Activated naive CD8-positive, alpha-beta T cell (primary cell): ENCODE measurements around the gene MMP7.

Source experiments
- H3K27ac Mint-ChIP-seq: one replicate; pipeline ENCODE4 v1.8.0; 2021; ENCODE audit warnings: mixed read lengths
- H3K27me3 Mint-ChIP-seq: one replicate; pipeline ENCODE4 v1.8.0; 2021; ENCODE audit warnings: mixed read lengths
- H3K36me3 Mint-ChIP-seq: one replicate; pipeline ENCODE4 v1.8.0; 2021; ENCODE audit warnings: mixed read lengths
- H3K4me1 Mint-ChIP-seq: one replicate; pipeline ENCODE4 v1.8.0; 2021; ENCODE audit warnings: low read depth, mixed read lengths
- H3K4me3 Mint-ChIP-seq: one replicate; pipeline ENCODE4 v1.8.0; 2021; ENCODE audit warnings: mild to moderate bottlenecking, mixed read lengths
- H3K9me3 Mint-ChIP-seq: one replicate; pipeline ENCODE4 v1.8.0; 2021; ENCODE audit warnings: low read depth, mixed read lengths

The MMP7 gene

DNA sequence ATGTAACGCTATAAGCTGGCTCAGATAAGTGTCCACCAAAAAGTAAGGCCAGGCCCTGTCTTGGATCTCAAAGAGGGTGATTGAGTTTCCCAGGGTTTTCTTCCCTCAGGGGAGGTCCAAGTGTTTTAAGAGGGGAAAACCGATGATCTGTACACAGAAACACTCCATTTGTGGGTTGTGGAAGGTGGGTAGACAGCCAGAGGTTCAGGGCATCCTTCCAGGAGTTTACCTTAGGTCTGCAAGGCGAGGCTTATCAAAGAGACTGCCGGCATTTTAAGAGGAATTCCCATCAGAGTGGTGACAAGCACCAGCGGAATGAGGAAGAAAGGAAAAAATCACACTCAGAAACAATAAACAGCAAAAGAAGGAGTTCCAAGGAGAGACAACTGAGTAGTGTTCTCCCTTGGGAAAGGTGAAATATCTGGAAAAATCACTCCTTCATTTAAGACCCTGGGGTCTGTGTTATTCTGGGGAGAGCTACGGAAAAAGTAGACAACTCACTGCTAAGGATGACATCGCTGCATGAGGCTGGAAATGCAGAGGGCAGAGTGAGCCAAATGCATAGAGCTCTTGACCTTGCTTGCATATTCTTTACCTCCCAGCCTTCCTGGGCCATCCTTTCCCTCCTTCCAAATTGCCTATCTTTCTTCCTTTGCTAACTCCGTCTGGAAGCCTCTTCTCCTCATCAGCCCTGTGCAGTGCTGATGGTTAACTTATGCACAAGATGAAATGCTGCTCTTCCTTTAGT is 22.1 kb upstream of the MMP7 start:
- no peaks in the 10 kb centered on the region for H3K9me3 Mint-ChIP-seq
- H3K36me3 Mint-ChIP-seq: no peaks in the 10 kb centered on the region
- no peaks in the 10 kb centered on the region for H3K4me1 Mint-ChIP-seq
- H3K27me3 Mint-ChIP-seq: no peaks in the 10 kb centered on the region
- no peak overlapping the region for H3K4me3 Mint-ChIP-seq
- no peak overlapping the region for H3K27ac Mint-ChIP-seq

DNA sequence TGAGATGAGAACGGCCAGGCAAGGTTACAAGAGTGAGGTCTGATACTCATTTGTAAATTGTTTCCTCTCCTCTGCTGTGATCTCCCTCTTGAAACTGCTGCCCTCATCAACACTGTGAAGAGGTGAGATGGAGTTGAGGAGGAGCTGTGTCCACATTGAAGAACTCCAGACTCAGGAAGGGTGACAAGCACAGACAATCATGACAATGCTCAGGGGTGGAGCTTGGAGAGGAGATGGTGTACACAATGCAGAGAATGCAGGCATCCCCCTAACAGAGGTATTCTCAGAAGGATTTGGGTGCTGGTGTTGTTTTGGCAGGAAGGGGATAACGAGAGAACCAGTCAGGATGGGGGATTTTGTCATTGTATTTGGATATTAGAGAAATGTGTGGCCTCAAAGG is 21.5 kb upstream of the MMP7 start:
- Mint-ChIP-seq H3K27ac (no peak overlapping the region), H3K27me3 (no peaks in the 10 kb centered on the region), H3K4me1 (no peaks in the 10 kb centered on the region), H3K4me3 (no peak overlapping the region), H3K9me3 (no peaks in the 10 kb centered on the region), H3K36me3 (no peaks in the 10 kb centered on the region)

DNA sequence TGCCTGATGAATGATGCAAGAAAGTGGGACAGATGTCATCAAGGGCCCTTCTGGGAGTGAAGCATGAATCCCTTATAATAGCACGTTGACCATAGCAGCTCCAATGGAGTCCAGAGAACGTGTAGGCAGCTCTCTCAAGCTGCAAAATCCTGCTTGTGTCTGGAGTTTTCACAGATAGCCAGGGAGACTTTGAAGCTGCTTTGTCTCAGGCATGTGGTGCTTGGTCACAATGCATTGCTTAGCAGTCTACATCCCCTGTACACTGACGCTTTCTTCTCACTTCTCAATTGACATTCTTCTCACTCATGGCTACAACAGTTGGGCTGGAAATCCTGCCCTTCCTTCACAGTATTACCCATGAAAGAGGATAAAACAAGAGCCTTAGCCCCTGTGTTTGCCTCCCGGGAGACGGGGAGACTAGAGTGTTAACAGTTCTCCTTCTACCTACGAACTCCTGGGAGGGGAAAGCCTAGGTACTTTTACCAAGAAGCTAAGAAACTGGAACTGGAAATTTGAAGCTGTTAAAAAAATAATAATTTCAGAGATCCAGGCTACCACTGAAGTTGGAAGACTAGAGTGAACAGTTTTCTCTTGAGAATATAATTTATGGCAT is 20.7 kb upstream of the MMP7 start:
- Mint-ChIP-seq H3K9me3 (no peaks in the 10 kb centered on the region), H3K4me3 (no peak overlapping the region), H3K36me3 (no peaks in the 10 kb centered on the region), H3K27ac (no peak overlapping the region), H3K27me3 (no peaks in the 10 kb centered on the region), H3K4me1 (no peaks in the 10 kb centered on the region)

DNA sequence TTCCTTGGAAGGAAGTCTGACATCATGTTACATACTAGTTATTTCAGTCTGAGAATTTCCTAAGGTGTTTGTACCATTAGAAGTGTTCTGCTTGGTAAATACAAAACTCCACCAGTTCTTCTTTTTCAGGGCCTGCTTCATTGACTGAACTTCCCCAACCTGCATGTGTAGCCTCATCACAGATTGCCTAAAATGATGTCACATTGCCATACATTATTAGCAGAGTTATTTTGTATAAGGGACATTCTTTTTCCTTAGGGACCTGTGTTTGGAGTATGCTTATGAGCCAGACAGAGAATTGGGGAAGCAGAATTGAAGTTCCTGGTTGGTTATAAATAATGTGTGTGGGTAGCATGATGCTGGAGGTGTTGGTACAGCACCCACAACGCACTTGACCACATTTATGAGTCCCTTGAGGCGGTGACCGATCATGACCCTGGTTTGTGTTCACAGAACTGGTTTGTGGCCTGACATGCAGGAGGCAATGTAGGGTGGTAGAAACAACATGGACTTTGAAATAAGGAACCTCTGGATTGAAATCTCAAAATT is 16.4 kb upstream of the MMP7 start:
- Mint-ChIP-seq H3K4me1 (no peaks in the 10 kb centered on the region), H3K4me3 (no peak overlapping the region), H3K27me3 (no peaks in the 10 kb centered on the region), H3K27ac (no peak overlapping the region), H3K36me3 (no peaks in the 10 kb centered on the region), H3K9me3 (no peaks in the 10 kb centered on the region)

DNA sequence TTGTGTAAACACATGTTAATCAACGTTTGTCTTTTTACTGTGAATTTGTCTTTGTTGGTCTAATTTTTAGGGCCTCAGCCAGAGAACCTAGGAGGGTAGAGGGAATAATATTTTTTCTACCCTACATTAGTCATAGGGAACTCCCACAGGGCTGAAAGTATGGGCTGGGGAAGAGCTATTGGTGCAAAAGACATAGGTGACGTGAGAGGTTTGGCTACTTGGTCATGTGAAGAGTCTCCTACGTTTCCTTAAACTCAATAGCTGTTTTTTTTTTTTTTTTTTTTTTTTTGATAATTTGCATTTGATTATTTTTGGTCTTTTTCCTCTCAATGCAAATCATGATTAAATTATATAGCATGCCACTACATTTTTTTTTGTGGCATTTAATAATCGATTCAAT is 15.9 kb upstream of the MMP7 start:
- Mint-ChIP-seq H3K27me3 (no peaks in the 10 kb centered on the region), H3K9me3 (no peaks in the 10 kb centered on the region), H3K36me3 (no peaks in the 10 kb centered on the region), H3K4me1 (no peaks in the 10 kb centered on the region), H3K27ac (no peak overlapping the region), H3K4me3 (no peak overlapping the region)

DNA sequence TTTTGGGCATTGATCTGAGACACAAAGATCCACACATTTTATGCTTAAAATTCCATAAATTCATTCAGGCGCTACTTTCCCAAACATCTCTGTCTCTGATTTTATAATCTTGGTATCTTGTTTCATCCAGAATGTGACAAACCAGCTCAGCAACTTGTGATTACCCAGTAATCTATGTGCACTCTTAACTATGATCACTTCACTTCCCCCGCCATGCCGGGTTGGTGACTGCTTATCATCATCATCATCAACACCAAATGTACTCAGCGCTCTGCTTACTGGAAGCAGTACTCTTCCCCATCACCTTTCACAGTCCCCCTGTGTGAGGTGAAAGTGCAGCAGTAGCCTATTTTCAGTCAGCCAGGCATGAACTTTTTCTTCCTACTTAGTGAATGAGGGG is 15.2 kb upstream of the MMP7 start:
- H3K9me3 Mint-ChIP-seq: no peaks in the 10 kb centered on the region
- no peak overlapping the region for H3K4me3 Mint-ChIP-seq
- no peaks in the 10 kb centered on the region for H3K4me1 Mint-ChIP-seq
- no peaks in the 10 kb centered on the region for H3K36me3 Mint-ChIP-seq
- H3K27me3 Mint-ChIP-seq: no peaks in the 10 kb centered on the region
- no peak overlapping the region for H3K27ac Mint-ChIP-seq

DNA sequence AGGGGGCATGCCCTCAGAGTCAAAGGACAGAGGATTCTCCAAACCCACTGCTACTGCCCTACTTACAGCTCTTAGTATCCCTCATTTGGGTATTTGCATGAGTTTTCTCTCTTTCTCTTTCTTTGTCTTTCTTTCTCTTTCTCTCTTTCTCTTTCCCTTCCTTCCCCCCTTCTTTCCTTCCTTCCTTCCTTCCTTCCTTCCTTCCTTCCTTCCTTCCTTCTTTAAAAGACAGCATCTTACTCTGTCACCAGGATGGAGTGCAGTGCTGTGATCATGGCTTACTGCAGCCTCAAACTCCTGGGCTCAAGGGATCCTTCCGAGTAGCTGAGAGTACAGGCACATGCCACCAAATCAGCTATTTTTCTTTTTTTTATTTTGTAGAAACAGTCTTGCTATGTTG is 14.0 kb upstream of the MMP7 start:
- Mint-ChIP-seq H3K27ac (no peak overlapping the region), H3K36me3 (no peaks in the 10 kb centered on the region), H3K27me3 (peaks cover 1% of the 10 kb centered on the region), H3K4me1 (no peaks in the 10 kb centered on the region), H3K9me3 (no peaks in the 10 kb centered on the region), H3K4me3 (no peak overlapping the region)

DNA sequence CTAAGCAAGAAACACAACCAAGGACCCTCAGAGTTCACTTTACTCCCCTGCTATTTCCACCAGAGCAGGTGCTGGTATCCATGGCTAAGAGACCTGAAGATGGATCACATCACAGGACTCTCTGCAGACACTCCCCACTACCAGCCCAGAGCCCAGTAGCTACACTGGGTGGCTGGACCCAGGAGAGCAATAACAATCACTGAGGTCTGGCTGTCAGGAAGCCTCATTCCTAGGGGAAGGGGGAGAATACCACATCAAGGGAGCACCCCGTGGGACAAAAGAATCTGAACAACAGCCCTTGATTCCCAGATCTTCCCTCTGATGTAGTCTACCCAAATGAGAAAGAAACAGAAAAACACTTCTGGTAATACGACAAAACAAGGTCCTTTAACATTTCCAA is 9.0 kb upstream of the MMP7 start:
- Mint-ChIP-seq H3K27me3 (peaks cover 7% of the 10 kb centered on the region), H3K4me1 (no peaks in the 10 kb centered on the region), H3K9me3 (no peaks in the 10 kb centered on the region), H3K36me3 (no peaks in the 10 kb centered on the region), H3K4me3 (no peak overlapping the region), H3K27ac (no peak overlapping the region)

DNA sequence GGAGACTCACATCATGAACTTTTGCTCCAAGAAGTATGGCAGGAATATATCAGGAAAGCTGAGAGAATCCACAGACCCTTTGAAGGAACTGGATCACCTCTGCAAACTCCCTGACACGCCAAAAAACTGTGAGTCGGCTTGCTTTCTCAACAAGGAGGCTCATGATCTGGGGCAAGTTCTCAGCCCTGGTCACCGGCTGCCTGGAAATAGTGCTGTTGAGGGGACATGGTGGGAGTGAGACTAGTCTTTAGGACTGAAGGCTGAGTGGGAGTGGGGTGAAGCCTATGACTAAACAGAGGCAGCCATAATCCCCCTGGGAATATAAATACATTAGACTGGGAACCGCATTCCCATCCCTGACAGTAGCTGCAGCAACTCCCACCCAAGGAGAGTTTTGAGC is 8.4 kb upstream of the MMP7 start:
- no peaks in the 10 kb centered on the region for H3K36me3 Mint-ChIP-seq
- H3K9me3 Mint-ChIP-seq: no peaks in the 10 kb centered on the region
- H3K27ac Mint-ChIP-seq: no peak overlapping the region
- no peak overlapping the region for H3K4me3 Mint-ChIP-seq
- H3K27me3 Mint-ChIP-seq: peaks cover 9% of the 10 kb centered on the region
- H3K4me1 Mint-ChIP-seq: no peaks in the 10 kb centered on the region

DNA sequence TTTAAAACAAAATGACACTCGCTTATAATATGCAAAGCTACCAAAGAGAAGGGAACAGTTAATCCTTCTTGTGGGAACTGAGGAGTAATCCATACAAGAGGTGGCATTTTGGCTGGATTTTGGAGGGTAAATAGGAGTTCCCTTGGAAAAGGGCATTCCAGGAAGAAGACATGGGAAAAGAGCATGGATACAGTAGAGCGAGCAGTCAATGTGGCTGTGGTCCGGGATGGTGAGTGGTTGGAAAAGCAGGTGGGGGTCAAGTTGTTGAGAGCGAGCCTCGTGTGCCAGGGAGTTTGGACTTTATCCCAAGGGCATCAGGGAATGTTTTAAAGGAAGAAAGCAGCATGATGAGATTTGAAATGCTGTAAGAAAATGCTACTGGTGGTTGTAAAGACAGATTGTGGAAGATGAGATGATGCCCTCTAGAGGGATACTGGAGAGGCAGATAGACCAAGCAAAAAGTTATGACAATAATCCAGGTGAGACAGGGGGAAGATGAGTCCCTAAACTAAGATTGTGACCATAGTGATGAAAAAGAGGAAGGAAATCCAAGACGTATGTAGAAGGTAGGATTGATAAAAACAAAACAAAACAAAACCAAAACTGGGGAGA is 3.8 kb upstream of the MMP7 start:
- Mint-ChIP-seq H3K4me3 (no peak overlapping the region), H3K36me3 (no peaks in the 10 kb centered on the region), H3K27me3 (peaks cover 11% of the 10 kb centered on the region), H3K9me3 (no peaks in the 10 kb centered on the region), H3K4me1 (peaks cover 6% of the 10 kb centered on the region), H3K27ac (no peak overlapping the region)

DNA sequence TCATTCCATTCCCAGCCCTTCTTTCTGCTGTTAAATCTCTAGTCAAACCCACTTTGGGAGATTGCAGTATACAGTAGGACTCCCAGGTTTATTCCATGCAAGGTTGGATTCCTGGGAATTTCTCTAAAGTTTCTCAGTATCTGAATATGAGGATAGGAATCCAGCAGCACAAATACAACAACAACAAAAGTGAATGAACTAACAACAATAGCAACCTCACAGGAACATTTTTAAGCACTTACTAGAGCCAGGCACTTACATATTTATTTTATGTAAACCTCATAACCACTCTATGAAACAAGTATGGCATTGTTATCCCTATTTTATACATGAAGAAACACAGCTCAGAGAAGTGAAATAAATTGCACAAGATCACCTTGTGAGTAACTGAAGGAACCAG is 1.9 kb downstream of the MMP7 start:
- Mint-ChIP-seq H3K9me3 (no peaks in the 10 kb centered on the region), H3K36me3 (no peaks in the 10 kb centered on the region), H3K4me1 (peaks cover 9% of the 10 kb centered on the region), H3K4me3 (no peak overlapping the region), H3K27ac (no peak overlapping the region), H3K27me3 (peaks cover 3% of the 10 kb centered on the region)

DNA sequence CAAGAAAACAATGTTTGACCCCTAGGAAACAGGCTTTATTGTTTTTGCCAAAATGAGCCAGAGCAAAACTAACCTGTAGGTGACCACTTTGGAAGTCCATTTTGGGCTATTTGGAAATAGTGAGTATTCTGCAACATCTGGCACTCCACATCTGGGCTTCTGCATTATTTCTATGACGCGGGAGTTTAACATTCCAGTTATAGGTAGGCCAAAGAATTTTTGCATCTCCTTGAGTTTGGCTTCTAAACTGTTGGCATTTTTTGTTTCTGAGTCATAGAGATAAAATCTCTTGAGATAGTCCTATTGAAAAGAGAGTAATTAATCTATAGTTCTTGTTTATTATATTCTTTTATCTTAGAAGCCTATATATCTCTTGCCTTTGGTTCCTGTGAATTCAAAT is 2.9 kb downstream of the MMP7 start:
- Mint-ChIP-seq H3K27ac (no peak overlapping the region), H3K4me3 (no peak overlapping the region), H3K4me1 (peaks cover 9% of the 10 kb centered on the region), H3K27me3 (peaks cover under 1% of the 10 kb centered on the region), H3K36me3 (no peaks in the 10 kb centered on the region), H3K9me3 (no peaks in the 10 kb centered on the region)

DNA sequence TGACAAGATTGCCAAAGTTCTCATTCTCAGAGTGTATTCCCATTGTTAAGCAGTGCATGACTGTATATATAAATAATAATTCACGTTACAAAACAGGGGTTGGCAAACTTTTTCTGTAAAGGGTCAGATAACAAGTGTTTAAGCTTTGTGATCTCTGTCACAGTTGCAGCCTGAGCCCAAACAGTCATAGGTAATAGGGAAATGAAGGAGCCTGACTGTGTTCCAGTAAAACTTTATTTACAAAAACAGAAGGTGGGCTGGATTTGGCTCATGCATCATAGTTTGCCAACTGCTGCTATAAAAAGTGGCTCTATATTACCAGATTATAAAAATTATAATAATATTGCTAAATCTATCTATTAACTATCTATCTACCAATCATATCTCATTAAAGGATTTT is 3.5 kb downstream of the MMP7 start:
- Mint-ChIP-seq H3K36me3 (no peaks in the 10 kb centered on the region), H3K27me3 (peaks cover 3% of the 10 kb centered on the region), H3K4me3 (no peak overlapping the region), H3K27ac (no peak overlapping the region), H3K9me3 (no peaks in the 10 kb centered on the region), H3K4me1 (peaks cover 9% of the 10 kb centered on the region)

DNA sequence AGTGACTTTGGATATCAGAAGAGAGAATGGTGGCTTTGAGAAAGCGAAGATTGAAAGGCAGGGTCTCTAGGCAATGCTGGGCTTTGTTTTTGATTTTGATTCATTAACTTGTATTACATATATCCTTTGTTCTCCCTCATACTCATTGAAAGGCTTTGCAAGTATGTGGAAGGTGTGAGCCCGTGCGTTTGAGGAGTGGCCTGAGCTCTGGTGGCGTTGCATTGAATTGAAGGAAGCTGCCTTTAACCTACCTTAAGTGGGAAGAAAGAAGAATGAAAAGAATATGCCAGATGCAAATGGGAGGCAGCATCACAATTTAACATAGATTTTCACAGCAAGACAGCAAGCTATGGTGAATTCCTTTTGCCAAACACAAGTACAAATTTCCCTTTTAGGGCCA is 6.7 kb downstream of the MMP7 start:
- Mint-ChIP-seq H3K9me3 (no peaks in the 10 kb centered on the region), H3K27ac (no peak overlapping the region), H3K4me3 (no peak overlapping the region), H3K4me1 (peaks cover 3% of the 10 kb centered on the region), H3K27me3 (peaks cover 15% of the 10 kb centered on the region), H3K36me3 (no peaks in the 10 kb centered on the region)

DNA sequence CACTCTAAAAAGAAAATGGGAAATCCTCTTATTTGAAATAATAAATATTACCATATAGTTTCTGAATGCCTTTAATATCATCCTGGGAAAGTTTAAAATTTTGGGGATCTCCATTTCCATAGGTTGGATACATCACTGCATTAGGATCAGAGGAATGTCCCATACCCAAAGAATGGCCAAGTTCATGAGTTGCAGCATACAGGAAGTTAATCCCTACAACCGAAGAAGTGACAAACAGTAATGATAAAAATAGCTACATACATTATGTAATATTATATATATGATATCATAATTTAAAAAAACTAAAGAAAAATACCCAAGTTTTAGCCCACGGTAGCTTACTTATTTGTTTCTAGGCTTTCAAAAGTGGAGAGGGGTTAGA is 7.4 kb downstream of the MMP7 start:
- Mint-ChIP-seq H3K36me3 (no peaks in the 10 kb centered on the region), H3K4me3 (no peak overlapping the region)

More for the DNA sequence above, 7.4 kb downstream of the MMP7 start:
- Mint-ChIP-seq H3K27ac (no peak overlapping the region), H3K27me3 (peaks cover 15% of the 10 kb centered on the region), H3K4me1 (peaks cover 3% of the 10 kb centered on the region), H3K9me3 (no peaks in the 10 kb centered on the region)
